ENCODE results near the gene JPH2. TPM values are rescaled to one million over a fixed set of nuclear protein-coding genes. Genes with fewer than 3 reads are reported as not detected.

Gene JPH2
- total and polyA plus RNA-seq, 2 experiments from 2014 or later: 0.16 to 1.1 TPM

GRCh38 chr20:44141873-44142272 lies 45.1 kb downstream of the JPH2 start:
- H3K4me2 ChIP-seq: no peak overlapping the region
- Mint-ChIP-seq H3K4me3 (no peak overlapping the region), H3K27ac (no peak overlapping the region), H3K9me3 (no peaks in the 10 kb centered on the region), H3K36me3 (ENCODE audit: low read depth) (no peaks in the 10 kb centered on the region), H3K27me3 (ENCODE audit: insufficient read depth, low read depth, poor library complexity) (peaks cover 11% of the 10 kb centered on the region), H3K4me1 (peaks cover 8% of the 10 kb centered on the region; the same call in 2 of the 3 replicates)
- H3K9me2 ChIP-seq (ENCODE audit: insufficient read depth): no peaks in the 10 kb centered on the region
- H4K20me1 ChIP-seq (replicated peaks; ENCODE audit: insufficient read depth): no peaks in the 10 kb centered on the region
- no peak overlapping the region for H2AFZ ChIP-seq
- H3K27ac ChIP-seq (ENCODE audit: low read depth): no peak overlapping the region
- no peaks in the 10 kb centered on the region for H3F3A ChIP-seq (replicated peaks; ENCODE audit: low read depth)
- H3K4me1 ChIP-seq (ENCODE audit: insufficient read depth): peaks cover 4% of the 10 kb centered on the region; the same call in 1 of the 2 replicates
- no peak for ATAC-seq
- H3K4me3 ChIP-seq: no peak overlapping the region
- no peaks in the 10 kb centered on the region for H3K79me2 ChIP-seq (replicated peaks; ENCODE audit: insufficient read depth)
- H3K36me3 ChIP-seq (ENCODE audit: insufficient read depth): no peaks in the 10 kb centered on the region
- no peaks in the 10 kb centered on the region for H3K27me3 ChIP-seq (ENCODE audit: insufficient read depth)
- TF ChIP-seq CREB1 (CRISPR knock-in tag; IDR thresholded peaks at IDR 0.05; ENCODE audit: low read depth) (no peak), JUNB (IDR thresholded peaks at IDR 0.05; ENCODE audit: unreplicated experiment) (no peak), POLR2AphosphoS5 (IDR thresholded peaks at IDR 0.05; ENCODE audit: low read depth) (no peak), ZNF331 (CRISPR knock-in tag; IDR thresholded peaks at IDR 0.05; ENCODE audit: low read depth) (no peak), EZH2phosphoT487 (IDR thresholded peaks at IDR 0.05; ENCODE audit: unreplicated experiment) (no peak), STAT1 (IDR thresholded peaks at IDR 0.05; ENCODE audit: unreplicated experiment) (no peak), NANOG (IDR thresholded peaks at IDR 0.05; ENCODE audit: borderline replicate concordance) (no peak), ZNF114 (CRISPR knock-in tag; IDR thresholded peaks at IDR 0.05) (no peak), EZH2 (IDR thresholded peaks at IDR 0.05; ENCODE audit: low read depth, unreplicated experiment) (no peak), CTCF (conservative IDR thresholded peaks at IDR 0.05; ENCODE audit: low read depth in 2 of 2) (no peak)
- TF ChIP-seq, protein P1, sequence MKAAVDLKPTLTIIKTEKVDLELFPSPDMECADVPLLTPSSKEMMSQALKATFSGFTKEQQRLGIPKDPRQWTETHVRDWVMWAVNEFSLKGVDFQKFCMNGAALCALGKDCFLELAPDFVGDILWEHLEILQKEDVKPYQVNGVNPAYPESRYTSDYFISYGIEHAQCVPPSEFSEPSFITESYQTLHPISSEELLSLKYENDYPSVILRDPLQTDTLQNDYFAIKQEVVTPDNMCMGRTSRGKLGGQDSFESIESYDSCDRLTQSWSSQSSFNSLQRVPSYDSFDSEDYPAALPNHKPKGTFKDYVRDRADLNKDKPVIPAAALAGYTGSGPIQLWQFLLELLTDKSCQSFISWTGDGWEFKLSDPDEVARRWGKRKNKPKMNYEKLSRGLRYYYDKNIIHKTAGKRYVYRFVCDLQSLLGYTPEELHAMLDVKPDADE (IDR thresholded peaks at IDR 0.05): no peak
- TF ChIP-seq, protein P2, sequence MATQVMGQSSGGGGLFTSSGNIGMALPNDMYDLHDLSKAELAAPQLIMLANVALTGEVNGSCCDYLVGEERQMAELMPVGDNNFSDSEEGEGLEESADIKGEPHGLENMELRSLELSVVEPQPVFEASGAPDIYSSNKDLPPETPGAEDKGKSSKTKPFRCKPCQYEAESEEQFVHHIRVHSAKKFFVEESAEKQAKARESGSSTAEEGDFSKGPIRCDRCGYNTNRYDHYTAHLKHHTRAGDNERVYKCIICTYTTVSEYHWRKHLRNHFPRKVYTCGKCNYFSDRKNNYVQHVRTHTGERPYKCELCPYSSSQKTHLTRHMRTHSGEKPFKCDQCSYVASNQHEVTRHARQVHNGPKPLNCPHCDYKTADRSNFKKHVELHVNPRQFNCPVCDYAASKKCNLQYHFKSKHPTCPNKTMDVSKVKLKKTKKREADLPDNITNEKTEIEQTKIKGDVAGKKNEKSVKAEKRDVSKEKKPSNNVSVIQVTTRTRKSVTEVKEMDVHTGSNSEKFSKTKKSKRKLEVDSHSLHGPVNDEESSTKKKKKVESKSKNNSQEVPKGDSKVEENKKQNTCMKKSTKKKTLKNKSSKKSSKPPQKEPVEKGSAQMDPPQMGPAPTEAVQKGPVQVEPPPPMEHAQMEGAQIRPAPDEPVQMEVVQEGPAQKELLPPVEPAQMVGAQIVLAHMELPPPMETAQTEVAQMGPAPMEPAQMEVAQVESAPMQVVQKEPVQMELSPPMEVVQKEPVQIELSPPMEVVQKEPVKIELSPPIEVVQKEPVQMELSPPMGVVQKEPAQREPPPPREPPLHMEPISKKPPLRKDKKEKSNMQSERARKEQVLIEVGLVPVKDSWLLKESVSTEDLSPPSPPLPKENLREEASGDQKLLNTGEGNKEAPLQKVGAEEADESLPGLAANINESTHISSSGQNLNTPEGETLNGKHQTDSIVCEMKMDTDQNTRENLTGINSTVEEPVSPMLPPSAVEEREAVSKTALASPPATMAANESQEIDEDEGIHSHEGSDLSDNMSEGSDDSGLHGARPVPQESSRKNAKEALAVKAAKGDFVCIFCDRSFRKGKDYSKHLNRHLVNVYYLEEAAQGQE (IDR thresholded peaks at IDR 0.05; ENCODE audit: unreplicated experiment): no peak
- TF ChIP-seq, protein P3, sequence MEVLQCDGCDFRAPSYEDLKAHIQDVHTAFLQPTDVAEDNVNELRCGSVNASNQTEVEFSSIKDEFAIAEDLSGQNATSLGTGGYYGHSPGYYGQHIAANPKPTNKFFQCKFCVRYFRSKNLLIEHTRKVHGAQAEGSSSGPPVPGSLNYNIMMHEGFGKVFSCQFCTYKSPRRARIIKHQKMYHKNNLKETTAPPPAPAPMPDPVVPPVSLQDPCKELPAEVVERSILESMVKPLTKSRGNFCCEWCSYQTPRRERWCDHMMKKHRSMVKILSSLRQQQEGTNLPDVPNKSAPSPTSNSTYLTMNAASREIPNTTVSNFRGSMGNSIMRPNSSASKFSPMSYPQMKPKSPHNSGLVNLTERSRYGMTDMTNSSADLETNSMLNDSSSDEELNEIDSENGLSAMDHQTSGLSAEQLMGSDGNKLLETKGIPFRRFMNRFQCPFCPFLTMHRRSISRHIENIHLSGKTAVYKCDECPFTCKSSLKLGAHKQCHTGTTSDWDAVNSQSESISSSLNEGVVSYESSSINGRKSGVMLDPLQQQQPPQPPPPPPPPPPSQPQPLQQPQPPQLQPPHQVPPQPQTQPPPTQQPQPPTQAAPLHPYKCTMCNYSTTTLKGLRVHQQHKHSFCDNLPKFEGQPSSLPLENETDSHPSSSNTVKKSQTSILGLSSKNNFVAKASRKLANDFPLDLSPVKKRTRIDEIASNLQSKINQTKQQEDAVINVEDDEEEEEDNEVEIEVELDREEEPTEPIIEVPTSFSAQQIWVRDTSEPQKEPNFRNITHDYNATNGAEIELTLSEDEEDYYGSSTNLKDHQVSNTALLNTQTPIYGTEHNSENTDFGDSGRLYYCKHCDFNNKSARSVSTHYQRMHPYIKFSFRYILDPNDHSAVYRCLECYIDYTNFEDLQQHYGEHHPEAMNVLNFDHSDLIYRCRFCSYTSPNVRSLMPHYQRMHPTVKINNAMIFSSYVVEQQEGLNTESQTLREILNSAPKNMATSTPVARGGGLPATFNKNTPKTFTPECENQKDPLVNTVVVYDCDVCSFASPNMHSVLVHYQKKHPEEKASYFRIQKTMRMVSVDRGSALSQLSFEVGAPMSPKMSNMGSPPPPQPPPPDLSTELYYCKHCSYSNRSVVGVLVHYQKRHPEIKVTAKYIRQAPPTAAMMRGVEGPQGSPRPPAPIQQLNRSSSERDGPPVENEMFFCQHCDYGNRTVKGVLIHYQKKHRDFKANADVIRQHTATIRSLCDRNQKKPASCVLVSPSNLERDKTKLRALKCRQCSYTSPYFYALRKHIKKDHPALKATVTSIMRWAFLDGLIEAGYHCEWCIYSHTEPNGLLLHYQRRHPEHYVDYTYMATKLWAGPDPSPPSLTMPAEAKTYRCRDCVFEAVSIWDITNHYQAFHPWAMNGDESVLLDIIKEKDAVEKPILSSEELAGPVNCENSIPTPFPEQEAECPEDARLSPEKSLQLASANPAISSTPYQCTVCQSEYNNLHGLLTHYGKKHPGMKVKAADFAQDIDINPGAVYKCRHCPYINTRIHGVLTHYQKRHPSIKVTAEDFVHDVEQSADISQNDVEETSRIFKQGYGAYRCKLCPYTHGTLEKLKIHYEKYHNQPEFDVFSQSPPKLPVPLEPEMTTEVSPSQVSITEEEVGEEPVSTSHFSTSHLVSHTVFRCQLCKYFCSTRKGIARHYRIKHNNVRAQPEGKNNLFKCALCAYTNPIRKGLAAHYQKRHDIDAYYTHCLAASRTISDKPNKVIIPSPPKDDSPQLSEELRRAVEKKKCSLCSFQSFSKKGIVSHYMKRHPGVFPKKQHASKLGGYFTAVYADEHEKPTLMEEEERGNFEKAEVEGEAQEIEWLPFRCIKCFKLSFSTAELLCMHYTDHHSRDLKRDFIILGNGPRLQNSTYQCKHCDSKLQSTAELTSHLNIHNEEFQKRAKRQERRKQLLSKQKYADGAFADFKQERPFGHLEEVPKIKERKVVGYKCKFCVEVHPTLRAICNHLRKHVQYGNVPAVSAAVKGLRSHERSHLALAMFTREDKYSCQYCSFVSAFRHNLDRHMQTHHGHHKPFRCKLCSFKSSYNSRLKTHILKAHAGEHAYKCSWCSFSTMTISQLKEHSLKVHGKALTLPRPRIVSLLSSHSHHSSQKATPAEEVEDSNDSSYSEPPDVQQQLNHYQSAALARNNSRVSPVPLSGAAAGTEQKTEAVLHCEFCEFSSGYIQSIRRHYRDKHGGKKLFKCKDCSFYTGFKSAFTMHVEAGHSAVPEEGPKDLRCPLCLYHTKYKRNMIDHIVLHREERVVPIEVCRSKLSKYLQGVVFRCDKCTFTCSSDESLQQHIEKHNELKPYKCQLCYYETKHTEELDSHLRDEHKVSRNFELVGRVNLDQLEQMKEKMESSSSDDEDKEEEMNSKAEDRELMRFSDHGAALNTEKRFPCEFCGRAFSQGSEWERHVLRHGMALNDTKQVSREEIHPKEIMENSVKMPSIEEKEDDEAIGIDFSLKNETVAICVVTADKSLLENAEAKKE (CRISPR knock-in tag; IDR thresholded peaks at IDR 0.05): no peak
- DNase-seq (ENCODE audit: low spot score): no peak

Measured in GM23338 (cell line).